Fibroblast of skin of left quadriceps (primary cell): ENCODE results near the gene LRRC8A.

Source experiments
- DNase-seq, 2 experiments: peaks; one replicate each; pipeline ENCODE4 v3.0.0-alpha.2; 2013; ENCODE audit warnings: low read depth in 2 of 2

Gene LRRC8A

GRCh38 chr9:128901822-128902221 is 19.9 kb downstream of the LRRC8A start:
- no peak for DNase-seq

- no peak for DNase-seq
Measured at GRCh38 chr9:128902351-128903078, 20.6 kb downstream of the LRRC8A start.

- DNase-seq = no peak
Measured at GRCh38 chr9:128903079-128903461, 21.1 kb downstream of the LRRC8A start.

DNA sequence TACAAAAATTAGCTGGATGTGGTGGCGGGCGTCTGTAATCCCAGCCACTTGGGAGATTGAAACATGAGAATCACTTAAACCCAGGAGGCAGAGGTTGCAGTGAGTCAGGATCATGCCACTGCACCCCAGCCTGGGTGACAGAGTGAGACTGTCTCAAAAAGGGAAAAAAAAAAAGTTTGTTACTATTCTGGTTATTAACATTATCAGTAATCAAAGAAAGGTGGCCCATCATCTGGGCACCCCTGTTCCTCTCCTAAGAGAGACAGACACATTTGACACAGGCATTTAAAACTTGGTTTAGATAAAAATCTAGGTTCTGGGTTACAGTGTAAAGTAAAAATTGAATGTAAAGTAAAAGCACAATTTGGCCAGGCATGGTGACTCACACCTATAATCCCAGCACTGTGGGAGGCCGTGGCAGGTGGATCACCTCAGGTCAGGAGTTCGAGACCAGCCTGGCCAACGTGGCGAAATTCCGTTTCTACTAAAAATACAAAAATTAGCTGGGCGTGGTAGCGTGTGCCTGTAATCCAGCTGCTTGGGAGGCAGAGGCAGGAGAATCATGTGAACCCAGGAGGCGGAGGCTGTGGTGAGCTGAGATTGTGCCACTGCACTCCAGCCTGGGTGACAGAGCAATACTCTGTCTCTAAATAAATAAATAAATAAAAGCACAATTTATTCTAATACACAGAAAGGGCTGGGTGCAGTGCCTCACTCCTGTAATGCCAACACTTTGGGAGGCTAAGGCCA is 22.1 kb downstream of the LRRC8A start:
- no peak for DNase-seq

DNA sequence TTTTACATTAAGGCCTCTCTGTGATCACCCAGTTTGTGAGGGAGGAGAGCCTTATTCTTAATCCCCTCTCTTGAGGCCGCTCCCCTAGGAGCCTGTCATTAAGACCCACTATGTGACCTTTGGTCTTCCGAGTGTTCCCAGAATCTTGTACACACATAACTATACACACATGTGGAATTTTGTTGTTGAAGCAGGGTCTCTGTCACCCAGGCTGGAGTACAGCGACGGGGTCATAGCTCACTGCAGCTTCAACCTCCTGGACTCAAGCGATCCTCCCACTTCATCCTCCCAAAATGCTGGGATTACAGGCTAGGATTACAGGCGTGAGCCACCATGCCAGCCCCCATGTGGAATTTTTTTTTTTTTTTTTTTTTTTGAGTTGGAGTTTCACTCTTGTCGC is 24.0 kb downstream of the LRRC8A start:
- no peak for DNase-seq

DNA sequence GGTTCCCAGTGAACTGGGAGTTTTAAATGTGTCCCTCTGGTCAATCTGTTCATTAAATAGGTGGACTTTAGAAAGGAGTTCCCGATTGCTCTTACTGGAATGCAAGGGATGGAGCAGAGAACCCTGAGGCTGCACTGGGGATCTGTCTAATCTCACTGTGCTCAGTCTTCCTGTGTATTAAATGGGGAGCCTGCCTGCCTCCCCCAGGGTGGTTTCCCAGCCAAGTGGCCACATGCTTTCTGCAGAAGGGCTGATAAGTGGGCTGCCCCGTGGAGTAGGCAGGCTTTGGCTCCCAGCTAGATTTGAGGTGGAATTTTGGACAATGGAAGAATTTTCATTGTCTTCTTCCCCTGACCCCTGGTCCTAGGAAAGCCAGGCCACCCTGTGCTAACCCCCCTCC is 24.8 kb downstream of the LRRC8A start:
- DNase-seq = no peak

DNA sequence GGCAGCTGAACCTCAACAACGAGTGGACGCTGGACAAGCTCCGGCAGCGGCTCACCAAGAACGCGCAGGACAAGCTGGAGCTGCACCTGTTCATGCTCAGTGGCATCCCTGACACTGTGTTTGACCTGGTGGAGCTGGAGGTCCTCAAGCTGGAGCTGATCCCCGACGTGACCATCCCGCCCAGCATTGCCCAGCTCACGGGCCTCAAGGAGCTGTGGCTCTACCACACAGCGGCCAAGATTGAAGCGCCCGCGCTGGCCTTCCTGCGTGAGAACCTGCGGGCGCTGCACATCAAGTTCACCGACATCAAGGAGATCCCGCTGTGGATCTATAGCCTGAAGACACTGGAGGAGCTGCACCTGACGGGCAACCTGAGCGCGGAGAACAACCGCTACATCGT is 26.4 kb downstream of the LRRC8A start:
- no peak for DNase-seq

- DNase-seq = no peak
Measured at GRCh38 chr9:128909859-128910258, 27.9 kb downstream of the LRRC8A start.

- DNase-seq = no peak
Measured at GRCh38 chr9:128910906-128911305, 29.0 kb downstream of the LRRC8A start.

- peak; percentile 37 to 51 for DNase-seq
Measured at GRCh38 chr9:128911529-128912035, 29.6 kb downstream of the LRRC8A start.

DNA sequence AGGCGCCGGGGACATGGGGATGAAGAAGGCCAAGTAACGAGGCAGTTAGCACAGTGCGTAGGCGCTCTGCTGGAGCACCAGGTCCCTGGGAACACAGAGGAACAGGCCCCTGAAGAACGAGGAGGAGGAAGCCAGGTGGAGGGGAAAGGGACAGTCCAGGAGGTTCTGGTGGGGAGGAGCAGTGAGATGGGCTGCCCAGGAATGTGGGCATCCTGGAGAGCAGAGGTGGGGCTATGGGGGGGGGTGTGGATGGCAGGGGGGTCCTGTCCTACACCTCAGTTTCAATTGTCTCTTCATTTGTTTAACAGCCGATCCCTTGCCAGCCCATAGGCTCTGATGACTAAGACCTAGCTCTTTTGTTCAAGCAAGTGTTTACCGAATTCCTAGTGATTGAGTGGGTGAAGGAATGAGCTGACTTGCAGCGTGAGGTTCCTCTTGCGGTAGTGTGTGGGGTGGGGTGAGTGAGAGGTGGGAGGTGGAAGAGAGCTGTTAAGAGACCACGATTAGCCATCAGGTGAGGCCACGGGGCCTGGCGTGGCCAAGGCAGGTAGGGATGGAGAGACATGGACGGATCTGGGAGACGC is 30.4 kb downstream of the LRRC8A start:
- DNase-seq = peak; percentile 54 to 55

DNA sequence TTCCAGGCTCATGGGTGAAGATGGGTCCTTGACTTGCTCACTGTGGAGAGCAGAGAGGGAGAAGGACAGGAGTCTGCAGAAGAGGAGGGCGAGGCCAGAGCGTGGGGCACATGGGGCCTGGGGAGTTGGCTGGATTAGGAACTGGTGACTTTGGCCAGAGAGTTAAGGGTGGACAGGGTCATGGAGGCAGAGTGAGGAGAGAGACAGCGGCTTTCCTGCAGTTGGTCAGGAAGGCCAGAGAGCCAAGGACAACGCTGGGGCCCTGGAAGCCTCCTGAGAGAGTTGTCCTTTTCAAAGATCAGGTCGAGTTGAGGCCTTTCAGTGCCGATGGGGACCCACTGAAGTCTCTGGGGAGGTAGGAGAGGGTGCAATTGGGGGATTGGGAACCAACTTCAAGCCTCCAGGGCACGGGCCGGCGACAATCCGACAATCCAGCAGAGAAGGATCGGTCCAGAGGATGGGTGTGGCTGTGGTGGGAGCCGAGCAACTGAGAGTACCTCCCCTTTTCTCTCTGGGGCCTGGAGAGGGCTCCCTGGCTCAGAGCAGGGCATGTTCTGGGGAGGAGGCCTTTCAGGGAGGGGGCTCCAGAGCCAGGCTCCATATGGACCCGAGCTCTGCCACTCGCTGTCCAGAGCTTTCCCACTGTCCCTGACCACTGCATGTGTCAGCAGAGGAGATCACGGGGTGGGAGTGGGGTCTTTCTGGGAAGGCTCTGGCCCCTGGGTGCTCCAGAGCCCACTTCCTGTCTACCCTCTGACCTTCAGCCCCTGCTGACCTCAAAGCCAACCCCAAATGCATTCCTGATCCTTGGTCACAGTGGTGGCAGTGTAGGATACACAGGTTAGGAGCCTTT is 31.3 kb downstream of the LRRC8A start:
- DNase-seq = no peak

DNA sequence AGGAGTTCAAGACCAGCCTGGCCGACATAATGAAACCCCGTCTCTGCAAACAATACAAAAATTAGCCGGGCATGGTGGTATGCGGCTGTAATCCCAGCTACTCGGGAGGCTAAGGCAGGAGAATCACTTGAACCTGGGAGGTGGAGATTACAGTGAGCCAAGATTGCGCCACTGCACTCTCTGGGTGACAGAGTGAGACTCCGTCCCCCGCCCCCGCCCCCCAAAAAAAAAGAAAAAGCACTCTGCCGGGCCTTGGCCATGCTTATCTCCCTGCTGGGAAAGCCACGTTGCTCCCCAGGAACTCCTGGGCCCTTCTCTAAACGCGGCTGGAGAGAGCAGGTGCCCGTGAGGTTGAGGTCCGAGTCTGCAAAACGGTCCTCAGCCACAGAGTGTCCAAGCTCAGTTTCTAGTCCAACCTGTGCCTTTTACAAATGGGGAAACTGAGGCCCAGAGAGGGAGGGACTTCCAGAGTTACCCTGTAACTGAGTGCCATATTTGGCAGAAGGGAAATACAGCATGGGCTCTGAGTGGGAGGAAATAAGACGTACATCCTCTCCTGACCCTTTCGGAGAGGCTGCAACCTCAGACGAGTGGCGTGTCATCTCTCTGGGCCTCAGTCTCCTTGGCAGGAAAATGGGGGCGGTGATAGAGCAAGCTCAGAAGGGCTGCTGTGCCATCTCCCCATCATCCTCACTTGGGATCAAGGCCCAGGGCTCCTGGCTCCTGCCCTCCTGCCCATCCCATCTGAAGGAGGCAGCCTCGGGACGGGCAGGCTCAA is 32.3 kb downstream of the LRRC8A start:
- no peak for DNase-seq

DNA sequence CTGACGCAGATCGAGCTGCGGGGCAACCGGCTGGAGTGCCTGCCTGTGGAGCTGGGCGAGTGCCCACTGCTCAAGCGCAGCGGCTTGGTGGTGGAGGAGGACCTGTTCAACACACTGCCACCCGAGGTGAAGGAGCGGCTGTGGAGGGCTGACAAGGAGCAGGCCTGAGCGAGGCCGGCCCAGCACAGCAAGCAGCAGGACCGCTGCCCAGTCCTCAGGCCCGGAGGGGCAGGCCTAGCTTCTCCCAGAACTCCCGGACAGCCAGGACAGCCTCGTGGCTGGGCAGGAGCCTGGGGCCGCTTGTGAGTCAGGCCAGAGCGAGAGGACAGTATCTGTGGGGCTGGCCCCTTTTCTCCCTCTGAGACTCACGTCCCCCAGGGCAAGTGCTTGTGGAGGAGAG is 34.3 kb downstream of the LRRC8A start:
- no peak for DNase-seq

DNA sequence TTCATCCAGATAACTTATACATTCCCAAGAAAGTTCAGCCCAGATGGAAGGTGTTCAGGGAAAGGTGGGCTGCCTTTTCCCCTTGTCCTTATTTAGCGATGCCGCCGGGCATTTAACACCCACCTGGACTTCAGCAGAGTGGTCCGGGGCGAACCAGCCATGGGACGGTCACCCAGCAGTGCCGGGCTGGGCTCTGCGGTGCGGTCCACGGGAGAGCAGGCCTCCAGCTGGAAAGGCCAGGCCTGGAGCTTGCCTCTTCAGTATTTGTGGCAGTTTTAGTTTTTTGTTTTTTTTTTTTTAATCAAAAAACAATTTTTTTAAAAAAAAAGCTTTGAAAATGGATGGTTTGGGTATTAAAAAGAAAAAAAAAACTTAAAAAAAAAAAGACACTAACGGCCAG is 34.8 kb downstream of the LRRC8A start:
- DNase-seq = no peak

GRCh38 chr9:128917151-128917849 is 35.4 kb downstream of the LRRC8A start:
- DNase-seq = peak; percentile 41 to 46

DNA sequence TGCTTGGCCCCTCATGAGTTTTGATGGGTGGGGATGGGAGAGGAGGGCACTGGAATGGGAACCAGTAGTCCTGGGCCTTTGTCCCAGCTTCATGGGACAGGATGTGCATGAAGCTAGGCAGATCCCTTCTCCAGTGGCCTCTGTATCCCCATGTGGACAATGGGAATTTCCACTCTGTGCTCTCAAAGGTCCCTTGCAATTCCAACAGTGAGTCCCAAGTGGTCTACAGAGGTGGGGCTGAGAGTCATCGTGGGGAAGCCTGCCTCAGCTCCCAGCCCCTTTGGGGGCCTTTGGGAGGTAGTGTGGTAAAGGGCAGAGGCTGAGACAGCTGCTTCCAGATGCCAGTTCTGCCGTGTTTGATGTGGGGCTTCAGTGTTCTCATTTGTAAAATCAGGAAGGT is 37.0 kb downstream of the LRRC8A start:
- no peak for DNase-seq

GRCh38 chr9:128919402-128920089 is 37.6 kb downstream of the LRRC8A start:
- no peak for DNase-seq

DNA sequence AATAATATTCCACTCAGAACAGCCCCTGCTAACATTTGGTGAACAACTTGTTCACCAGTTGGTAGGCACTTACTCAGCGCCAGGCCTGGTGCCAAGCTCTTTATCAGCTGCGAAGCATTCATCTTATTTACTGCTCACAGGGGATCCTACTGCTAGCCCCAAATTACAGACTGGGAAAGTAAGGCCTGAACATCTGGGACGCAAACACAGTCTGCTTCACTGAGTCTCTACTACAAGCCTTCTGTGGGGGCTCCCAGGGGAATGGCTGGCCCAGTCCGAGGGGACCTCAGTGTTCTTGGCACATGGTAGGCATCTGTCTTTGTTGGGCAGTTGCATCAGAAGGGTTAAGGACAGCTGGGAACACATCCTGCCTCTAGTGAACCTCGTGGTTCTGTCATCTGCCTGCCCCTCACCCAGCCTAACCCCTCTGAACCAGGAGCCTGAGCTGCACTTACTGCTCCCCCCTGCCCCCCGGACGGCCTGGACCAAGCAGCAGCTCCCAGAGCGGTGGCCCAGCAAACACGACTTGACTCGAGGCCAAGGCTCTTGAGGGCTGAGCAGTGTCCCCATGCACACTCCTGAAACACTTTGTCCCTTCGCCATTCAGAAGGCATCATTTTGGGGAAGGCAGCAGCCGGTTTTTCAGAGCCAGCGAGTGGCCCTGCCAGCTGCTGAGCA is 38.6 kb downstream of the LRRC8A start, which contains the start of gene PHYHD1:
TSS of gene PHYHD1 (plus strand) at position 602 of the 678 bp plus-strand sequence. CDS start 1,342 bp downstream, outside the sequence.
- no peak for DNase-seq
